IMR-90 (cell line): Measurements from ENCODE around the gene NCF2.

Source experiments
- CEBPB ChIP-seq: IDR thresholded peaks from 2 replicates; pipeline ENCODE4 v1.6.1; 2012; ENCODE audit warnings: low read depth, low read length, improper control_type of control experiment
- CHD1 ChIP-seq: IDR thresholded peaks from 2 replicates; pipeline ENCODE4 v1.6.1; 2012; ENCODE audit warnings: low read depth, low read length, improper control_type of control experiment
- FOS ChIP-seq: fragments of 150-350 bp; IDR thresholded peaks from 2 replicates; pipeline ENCODE4 v1.6.1; 2016; ENCODE audit warnings: low read depth, low read length
- MAZ ChIP-seq: IDR thresholded peaks from 2 replicates; pipeline ENCODE4 v1.6.1; 2012; ENCODE audit warnings: low read depth, mild to moderate bottlenecking, low read length, improper control_type of control experiment, moderate library complexity, borderline replicate concordance
- MXI1 ChIP-seq: IDR thresholded peaks from 2 replicates; pipeline ENCODE4 v1.6.1; 2012; ENCODE audit warnings: low read depth, mild to moderate bottlenecking, low read length, moderate library complexity, borderline replicate concordance
- POLR2A ChIP-seq: IDR thresholded peaks from 2 replicates; pipeline ENCODE4 v1.6.1; 2012; ENCODE audit warnings: mild to moderate bottlenecking, low read depth, low read length
- RFX5 ChIP-seq: IDR thresholded peaks from 2 replicates; pipeline ENCODE4 v1.8.0; 2012; ENCODE audit warnings: low read depth, mild to moderate bottlenecking, low read length, moderate library complexity
- TF ChIP-seq, protein P1 (sequence below): conservative IDR thresholded peaks from 2 replicates; pipeline ENCODE4 v1.5.1; 2012; ENCODE audit warnings: mild to moderate bottlenecking, low read depth, low read length, improper control_type of control experiment

DNA sequence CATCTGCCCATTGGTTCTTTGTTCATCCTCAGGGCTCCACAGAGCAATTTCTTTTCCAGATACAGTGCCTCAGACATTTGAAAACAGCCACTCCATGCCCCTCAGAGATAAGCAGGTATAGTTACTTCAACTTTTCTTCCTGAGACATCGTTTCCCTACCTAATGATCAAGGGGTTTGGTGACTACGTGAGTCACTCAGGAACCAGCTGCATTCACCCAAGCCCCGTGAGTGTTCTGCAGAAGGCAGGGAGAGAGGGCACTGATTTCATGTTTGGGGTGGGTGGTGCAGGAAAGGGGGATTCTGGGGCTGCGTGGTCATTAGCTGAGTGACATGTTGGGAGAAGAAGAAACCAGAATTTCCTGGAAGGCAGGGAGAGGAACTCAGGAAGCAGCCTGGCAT lies 25.0 kb downstream of the NCF2 start:
- TF ChIP-seq POLR2A: no peak
- TF ChIP-seq, protein P1, sequence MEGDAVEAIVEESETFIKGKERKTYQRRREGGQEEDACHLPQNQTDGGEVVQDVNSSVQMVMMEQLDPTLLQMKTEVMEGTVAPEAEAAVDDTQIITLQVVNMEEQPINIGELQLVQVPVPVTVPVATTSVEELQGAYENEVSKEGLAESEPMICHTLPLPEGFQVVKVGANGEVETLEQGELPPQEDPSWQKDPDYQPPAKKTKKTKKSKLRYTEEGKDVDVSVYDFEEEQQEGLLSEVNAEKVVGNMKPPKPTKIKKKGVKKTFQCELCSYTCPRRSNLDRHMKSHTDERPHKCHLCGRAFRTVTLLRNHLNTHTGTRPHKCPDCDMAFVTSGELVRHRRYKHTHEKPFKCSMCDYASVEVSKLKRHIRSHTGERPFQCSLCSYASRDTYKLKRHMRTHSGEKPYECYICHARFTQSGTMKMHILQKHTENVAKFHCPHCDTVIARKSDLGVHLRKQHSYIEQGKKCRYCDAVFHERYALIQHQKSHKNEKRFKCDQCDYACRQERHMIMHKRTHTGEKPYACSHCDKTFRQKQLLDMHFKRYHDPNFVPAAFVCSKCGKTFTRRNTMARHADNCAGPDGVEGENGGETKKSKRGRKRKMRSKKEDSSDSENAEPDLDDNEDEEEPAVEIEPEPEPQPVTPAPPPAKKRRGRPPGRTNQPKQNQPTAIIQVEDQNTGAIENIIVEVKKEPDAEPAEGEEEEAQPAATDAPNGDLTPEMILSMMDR: no peak
- TF ChIP-seq FOS: no peak
- no peak for TF ChIP-seq MAZ
- TF ChIP-seq CEBPB: no peak
- no peak for TF ChIP-seq MXI1
- TF ChIP-seq CHD1: no peak
- no peak for TF ChIP-seq RFX5
